HG02938 (cell line): Measurements from ENCODE around the gene NKIRAS1.
A peak's percentile ranks its signal among the peaks of the same experiment; 100 is the strongest.
"Not testable (repeated sequence)": the region's sequence is repeated elsewhere in the genome, so short reads cannot be mapped to it uniquely, and the experiment has no call there.

ENCODE experiments used
- ATAC-seq: cut with Tn5 transposase; IDR thresholded peaks from one replicate; pipeline ENCODE4 v1.9.1; 2021; ENCODE audit warnings: mild to moderate bottlenecking, moderate library complexity; ENCODE audit not compliant: unreplicated experiment

Gene NKIRAS1

DNA sequence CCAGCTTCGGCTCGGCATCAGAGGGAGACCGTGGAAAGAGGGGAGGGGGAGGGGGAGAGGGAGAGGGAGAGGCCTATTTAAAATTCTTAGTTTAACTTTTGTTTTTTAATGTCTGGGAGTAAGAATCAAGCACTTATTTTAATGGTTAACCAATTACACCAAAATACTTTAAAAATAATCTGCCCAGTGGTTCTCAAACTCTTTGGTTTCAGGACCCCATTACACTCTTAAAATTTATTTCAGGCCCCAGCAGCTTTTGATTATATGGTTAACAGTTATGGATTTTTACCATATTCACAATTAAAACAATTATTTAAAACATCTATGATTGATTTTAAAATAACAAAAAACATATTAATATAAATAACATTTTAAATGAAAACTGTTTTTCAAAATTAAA is 44.5 kb downstream of the NKIRAS1 start:
- ATAC-seq = no peak

DNA sequence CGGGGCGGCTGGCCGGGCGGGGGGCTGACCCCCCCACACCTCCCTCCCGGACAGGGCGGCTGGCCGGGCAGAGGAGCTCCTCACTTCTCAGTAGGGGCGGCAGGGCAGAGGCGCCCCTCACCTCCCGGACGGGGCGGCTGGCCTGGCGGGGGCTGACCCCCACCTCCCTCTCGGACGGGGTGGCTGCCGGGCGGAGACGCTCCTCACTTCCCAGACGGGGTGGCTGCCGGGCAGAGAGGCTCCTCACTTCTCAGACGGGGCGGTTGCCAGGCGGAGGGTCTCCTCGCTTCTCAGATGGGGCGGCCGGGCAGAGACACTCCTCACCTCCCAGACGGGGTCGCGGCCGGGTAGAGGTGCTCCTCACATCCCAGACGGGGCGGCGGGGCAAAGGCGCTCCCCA is 45.4 kb downstream of the NKIRAS1 start:
- not testable (repeated sequence) for ATAC-seq

- ATAC-seq = not testable (repeated sequence)
Measured at GRCh38 chr3:23870663-23871043, 46.1 kb downstream of the NKIRAS1 start.

DNA sequence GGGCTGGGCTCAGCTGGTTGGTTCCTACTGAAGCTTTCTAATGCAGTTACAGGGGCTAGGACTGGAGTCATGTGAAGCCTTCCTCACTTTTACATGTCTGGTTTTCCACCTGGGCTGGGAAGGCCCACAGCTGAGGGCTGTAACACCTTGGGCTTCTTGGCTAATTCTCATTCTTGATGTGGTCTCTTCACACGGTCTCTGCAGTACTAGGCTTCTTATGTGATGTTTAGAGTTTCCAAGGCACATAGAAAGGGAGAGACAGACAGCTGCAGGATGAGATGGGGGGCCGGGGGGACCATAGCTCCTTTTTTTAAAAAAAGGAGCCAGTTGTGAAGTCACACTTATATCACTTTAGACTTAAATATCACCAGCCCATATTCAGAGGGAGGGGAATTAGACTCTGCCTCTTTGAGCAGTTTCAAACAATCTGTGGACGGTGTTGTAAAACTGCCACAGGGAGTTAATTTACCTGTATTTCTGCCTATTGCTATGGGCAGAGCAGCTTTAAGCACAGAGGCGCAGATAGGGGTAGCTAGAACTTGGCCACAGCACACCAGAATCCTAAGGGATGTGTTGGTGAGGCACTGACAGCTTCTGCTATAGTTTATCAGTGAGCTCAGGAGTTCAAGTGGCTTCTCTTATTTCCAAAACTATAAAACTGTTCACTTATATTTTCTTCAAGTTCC is 46.7 kb downstream of the NKIRAS1 start:
- no peak for ATAC-seq

DNA sequence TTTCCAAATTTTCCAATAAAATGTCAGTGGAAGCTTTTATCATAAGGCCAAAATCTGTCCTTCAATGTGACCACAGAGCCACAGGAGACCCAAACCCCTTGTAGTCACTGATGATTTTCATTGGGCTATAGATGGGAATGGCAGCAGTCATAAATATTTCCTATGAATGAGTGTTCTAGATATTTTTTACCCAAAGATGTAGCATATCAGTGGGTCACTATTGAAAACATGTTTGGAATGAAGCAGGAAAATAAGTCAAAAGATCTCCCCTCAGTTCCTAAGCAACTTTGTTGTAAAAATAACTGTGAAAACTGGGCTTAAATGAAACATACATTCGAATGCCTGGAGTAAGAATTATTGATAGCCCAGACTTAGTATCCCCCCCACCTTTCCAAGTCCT is 49.0 kb downstream of the NKIRAS1 start:
- ATAC-seq = no peak

DNA sequence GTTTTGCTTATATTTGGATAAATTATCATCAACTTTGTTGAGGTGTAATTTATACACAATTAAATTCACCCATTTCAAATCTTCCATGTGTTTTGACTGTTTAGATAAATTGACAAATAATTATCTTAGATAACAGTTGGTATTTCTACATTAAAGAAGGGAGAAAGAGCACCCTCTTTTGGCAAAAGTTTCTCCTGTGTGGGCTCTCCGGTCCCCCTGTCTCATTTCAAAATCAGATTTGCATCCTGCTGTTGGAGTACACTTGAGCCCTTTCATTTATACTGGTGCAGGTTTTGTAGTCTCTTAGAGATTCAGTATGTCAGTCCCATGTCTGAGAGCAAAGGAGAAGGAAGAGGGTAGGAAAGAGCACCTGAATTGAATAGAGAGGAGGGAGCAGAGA is 49.4 kb downstream of the NKIRAS1 start:
- no peak for ATAC-seq

- peak; percentile 97 for ATAC-seq
Measured at GRCh38 chr3:23865595-23866396, 51.0 kb downstream of the NKIRAS1 start.

DNA sequence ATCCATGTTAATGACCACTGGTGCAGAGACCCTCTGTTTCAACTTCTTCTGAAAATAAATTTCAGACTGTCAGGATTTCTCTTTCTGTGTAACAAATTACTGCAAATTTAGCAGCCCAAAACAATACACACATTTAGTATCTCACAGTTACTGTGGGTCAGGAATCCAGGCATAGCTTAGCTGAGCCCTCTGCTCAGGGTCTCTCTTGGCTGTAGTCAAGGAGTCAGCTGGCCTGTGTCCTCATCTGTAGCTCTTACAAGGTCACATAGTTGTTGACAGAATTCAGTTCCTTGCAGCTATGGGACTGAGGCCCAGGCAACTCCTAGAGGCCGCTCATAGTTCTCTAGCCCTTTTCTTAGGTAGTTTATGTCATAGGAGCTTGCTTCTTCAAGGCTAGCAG is 51.9 kb downstream of the NKIRAS1 start:
- ATAC-seq = no peak

DNA sequence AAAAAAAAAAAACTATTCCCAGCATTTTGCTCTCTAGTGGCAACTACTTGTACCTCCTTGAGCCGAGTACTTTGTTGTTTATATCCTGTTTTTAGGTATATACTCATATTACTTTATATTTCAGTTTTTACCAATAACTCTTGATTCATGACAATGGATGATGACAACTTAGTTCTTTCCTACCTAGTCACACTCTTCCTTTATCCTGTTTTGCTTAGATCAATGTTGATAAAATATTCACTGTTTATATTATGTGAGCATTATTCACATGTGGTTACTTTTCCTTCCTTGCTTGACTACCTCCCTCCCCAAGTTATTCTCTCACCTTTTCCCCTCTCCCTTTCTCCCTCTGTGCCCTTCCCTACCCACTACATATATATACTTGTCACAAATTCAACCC is 53.7 kb downstream of the NKIRAS1 start:
- ATAC-seq = no peak

DNA sequence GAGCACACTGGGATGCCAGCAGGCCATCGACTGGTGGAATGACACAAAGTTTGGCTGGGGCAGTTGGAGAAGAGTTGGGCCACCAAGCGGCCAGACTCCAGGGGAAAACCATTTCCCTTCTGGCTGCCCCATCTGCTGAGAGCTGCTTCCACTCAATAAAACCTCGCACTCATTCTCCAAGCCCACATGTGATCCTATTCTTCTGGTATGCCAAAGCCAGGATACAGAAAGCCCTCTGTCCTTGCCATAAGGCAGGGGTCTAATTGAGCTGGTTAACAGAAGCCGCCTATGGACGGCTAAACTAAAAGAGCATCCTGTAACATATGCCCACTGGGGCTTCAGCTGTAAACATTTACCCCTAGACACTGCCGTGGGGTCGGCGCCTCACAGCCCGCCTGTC is 55.1 kb downstream of the NKIRAS1 start:
- ATAC-seq = no peak

- ATAC-seq = no peak
Measured at GRCh38 chr3:23859839-23860382, 56.9 kb downstream of the NKIRAS1 start.

DNA sequence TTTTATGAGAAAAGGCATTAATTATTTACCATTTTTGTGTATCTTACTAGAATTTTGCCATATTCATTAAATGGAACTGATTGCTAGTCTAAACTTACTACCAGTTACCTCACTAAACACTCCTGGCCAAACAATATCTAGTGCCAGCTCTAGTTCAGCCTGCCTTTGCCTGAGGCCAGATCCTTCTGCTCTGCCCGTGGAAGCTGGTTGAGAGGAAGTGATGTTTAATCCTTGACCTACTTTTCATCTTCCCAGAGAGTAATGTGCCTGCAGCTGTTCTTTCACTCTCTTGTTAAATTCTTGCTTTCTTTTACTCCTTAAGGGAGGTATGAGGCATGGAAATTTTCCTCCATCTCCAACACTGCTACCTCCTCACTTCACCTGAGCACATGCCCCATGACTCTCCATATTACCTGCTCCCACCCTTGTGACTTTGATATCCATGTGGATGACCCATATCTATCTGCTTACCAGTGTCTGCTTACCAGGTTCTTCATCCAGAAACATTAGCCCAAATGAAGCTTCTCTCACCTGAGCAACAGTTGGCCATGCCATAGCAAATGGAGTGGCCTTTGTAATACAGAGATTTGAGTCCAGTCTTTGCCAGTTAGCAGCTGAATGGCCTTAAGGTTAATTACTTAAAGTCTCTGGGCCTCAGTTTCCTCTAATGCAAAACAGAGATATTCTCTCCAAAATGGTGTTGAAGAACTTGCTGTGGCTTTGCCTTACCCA is 57.6 kb downstream of the NKIRAS1 start:
- ATAC-seq = no peak

DNA sequence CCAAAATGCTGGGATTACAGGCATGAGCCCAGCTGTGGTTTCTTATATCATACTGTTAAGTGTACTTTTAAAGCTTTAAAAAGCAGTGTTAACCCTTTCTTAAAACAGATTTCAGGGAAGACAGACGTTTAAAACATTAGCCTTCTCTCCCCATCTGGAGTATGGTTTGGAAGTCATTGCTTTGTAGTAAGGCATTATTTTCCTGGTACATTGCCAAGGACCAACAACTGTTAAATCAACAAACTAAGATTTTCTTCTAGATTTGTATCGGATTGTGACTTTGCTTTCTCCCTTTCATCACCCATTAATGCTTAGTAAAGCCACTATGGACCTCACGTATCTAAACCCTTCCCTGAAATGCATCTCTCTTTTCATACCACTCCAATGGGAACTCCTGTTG is 60.5 kb downstream of the NKIRAS1 start:
- ATAC-seq = no peak

DNA sequence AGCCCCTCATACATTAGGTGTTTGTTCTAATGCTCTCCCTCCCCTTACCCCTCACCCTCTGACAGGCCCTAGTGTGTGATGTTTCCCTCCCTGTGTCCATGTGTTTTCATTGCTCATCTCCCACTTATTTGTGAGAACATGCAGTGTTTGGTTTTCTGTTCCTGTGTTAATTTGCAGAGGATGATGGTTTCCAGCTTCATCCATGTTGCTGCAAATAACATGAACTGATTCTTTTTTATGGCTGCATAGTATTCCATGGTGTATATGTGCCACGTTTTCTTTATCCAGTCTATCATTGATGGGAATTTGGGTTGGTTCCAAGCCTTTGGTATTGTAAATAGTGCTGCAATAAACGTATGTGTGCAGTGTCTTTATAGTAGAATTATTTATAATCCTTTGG is 67.3 kb downstream of the NKIRAS1 start:
- ATAC-seq = not testable (repeated sequence)

DNA sequence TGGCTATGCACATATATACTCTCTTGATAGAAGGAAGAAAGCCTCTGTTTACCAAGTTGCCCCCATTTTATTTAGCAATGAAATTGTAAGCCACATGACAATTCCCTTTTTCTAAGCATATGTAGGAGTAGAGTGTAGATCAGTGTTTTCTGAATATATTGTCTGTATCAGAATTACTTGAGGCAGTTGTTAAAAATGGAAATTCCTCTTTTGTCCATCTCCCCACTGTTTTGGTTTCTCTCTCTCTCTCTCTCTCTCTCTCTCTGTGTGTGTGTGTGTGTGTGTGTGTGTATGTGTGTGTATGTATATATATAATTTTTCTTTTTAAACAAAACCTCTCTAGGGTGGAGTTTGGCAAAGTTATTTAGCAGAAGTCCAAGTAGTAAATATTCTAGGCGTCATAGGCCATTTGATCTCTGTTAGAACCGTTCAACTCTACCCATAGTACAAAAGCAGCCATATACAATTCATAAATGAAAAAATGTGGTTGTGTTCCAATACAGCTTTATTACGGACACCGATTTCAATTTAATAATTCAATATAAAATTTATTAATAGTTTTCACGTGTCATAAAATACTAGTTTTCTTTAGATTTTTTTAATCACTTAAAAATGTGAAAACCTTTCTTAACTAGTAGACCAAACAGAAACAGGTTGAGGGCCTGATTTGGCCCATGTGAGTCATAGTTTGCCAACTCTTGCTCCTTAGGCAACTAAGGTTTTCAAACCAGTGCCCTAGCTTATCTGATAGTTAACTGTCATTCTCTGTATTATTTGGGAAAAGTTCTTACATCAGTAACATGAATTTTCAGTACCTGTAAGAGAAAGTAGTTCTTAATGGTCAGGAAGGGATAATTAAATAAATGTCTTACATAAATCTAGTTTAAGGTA is 71.2 kb downstream of the NKIRAS1 start:
- no peak for ATAC-seq

DNA sequence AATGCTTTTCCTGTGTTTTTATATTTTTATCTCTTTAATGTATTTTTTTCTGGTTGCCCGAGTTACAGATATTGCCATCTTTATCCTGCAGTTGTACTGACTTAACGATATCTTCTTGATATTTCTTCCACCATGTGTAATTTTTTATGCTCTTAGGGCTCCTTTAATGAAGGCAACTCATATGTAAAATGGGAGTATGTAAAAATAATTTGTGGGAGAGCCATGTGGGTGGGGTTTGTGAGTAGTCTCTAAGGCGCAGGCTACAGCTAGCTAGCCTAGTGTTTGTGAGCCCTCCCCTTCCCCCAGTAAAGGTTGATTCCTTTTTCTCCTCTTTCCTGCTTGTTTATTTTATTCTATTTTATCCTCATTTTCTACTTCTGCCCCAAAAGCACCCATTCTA is 72.9 kb downstream of the NKIRAS1 start:
- ATAC-seq = no peak
